HG03039 (cell line): ENCODE measurements around the gene GRIN2D.

Source experiments
- ATAC-seq: cut with Tn5 transposase; IDR thresholded peaks from one replicate; pipeline ENCODE4 v1.9.1; 2021; ENCODE audit warnings: mild to moderate bottlenecking, moderate library complexity; ENCODE audit not compliant: unreplicated experiment

Gene GRIN2D

GRCh38 chr19:48393559-48394330 lies at the start of gene GRIN2D:
Gene GRIN2D (plus strand): TSS chr19:48393668. CDS start chr19:48398393, 4,725 bp downstream.
- ATAC-seq, result no peak

GRCh38 chr19:48344892-48345291 lies 48.6 kb upstream of the GRIN2D start:
- no peak for ATAC-seq

DNA sequence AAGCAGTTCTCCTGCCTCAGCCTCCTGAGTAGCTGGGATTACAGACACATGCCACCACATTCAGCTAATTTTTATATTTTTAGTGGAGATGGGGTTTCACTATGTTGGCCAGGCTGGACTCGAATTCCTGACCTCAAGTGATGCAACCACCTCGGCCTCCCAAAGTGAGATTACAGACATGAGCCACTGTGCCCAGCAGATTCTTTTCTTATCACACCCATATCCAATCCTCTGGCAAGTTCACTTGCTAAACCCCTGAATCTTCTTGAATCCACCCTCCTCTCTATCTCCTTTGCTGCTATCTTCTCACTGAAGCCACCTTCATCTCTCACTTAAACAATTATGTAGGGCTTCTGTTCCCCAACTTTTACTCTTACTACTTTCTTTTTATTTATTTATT lies 47.3 kb upstream of the GRIN2D start:
- ATAC-seq, result no peak

DNA sequence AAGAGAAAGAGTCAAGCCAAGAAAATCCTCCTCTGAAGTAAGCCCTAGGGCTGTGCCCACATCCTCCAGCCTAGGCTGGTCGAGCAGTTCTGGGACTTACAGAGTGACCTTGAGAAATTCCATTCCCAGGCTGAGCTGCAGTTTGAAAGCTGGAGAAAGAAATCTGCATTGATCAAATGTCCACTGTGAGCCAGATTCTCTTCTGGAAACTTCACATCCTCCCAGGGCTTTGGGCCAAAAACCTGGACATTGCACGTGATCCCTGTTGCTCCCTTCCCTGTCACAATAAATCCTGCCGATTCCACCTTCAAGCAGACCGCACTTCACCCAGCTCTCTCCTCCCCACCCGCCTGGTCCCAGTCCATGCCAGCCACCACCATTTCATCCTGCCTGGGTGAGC lies 45.4 kb upstream of the GRIN2D start:
- no peak for ATAC-seq

DNA sequence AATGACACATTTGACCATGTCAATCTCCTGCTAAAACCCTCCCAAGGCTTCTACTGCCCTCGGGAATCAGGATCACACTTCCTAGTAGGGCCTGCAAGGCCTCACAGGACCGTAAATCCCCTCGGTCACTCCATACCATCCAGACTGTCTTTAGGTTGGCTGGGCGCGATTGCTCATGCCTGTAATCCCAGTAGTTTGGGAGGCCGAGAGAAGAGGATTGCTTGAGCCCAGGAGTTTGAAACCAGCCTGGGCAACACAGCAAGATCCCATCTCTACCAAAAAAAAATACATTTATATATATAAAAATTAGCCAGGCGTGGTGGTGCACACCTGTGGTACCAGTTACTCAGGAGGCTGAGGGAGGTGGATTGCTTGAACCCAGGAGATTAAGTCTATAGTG lies 44.7 kb upstream of the GRIN2D start:
- no peak for ATAC-seq

DNA sequence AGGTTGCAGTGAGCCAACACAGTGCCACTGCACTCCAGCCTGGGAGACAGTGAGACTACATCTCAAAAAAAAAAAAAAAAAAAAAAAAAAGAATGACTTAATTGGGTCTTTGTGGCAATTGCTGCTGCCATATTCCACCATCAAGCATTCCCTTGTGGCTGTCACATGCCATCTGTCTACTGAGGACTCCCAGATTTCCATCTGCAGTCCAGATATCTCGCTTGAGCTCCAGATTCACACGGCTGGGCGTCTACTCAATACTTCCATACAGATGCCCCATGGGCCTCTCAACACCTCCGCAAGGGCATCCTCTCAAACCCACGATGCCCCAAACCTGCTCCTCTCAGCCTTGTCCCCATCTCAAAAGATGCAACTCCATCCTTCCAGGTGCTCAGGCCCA lies 42.6 kb upstream of the GRIN2D start:
- no peak for ATAC-seq

- no peak for ATAC-seq
Measured at GRCh38 chr19:48351341-48351752, 42.1 kb upstream of the GRIN2D start.

- no peak for ATAC-seq
Measured at GRCh38 chr19:48353677-48354076, 39.8 kb upstream of the GRIN2D start.

GRCh38 chr19:48354332-48354992 lies 39.0 kb upstream of the GRIN2D start:
- no peak for ATAC-seq

DNA sequence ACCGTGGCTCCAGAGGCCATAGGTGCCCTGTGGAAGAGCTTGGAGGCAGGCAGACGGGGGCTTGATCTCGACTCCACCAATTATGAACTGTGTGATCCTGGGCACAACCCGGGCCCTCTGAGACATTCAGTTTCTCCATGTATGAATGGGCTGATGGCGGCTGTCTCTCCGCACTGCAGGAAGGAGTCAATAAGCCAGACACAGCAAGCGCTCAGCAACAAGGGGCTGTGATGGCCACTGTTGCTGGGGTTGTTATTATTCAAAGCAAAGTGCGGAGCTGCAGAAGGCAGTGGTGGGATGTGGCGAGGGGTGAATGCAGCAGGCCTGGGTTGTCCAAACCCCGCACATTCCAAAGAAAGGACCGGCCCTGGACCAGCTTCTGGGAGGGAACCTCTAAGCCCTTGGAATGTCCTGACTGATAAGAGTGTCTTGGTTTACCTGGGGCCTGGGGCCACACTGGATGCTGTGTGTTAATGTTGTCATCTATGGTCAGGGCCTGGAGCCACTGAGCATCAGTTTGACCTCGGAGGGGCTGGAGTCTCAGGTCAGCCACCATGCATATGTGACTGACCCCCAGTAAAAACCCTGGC lies 38.0 kb upstream of the GRIN2D start:
- ATAC-seq, result no peak

DNA sequence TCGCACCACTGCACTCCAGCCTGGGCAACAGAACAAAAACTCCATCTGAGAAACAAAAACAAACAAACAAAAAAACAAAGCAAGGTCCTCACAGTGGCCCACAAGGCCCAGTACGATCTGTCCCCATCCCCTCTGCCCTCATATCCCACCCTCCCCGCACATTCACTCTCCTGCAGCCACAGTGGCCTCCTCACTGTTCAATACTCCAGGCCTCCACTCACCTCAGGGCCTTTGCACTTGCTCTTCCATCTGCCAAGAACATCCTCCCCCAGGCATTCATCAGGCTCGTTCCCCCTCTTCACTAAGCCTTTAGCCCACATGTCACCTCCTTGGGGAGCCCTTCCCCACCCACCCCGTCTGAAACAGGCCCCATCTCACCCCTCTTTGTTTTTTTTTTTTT lies 34.3 kb upstream of the GRIN2D start:
- no peak for ATAC-seq

DNA sequence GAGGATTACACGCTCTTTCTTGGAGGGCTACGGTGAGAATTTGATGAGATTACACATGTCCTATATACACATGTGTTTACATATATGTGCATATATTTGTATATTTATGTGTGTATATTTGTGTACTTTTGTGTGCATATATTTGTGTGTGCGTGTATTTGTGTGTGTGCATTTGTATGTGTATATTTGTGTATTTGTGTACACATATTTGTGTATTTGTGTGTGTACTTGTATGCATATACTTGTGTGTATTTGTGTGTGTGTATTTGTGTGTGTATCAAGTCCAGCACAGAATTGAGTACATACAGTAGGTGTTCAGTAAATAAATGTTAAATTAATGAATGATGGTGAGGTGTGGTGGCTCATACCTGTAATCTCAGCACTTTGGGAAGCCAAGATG lies 31.6 kb upstream of the GRIN2D start:
- no peak for ATAC-seq

DNA sequence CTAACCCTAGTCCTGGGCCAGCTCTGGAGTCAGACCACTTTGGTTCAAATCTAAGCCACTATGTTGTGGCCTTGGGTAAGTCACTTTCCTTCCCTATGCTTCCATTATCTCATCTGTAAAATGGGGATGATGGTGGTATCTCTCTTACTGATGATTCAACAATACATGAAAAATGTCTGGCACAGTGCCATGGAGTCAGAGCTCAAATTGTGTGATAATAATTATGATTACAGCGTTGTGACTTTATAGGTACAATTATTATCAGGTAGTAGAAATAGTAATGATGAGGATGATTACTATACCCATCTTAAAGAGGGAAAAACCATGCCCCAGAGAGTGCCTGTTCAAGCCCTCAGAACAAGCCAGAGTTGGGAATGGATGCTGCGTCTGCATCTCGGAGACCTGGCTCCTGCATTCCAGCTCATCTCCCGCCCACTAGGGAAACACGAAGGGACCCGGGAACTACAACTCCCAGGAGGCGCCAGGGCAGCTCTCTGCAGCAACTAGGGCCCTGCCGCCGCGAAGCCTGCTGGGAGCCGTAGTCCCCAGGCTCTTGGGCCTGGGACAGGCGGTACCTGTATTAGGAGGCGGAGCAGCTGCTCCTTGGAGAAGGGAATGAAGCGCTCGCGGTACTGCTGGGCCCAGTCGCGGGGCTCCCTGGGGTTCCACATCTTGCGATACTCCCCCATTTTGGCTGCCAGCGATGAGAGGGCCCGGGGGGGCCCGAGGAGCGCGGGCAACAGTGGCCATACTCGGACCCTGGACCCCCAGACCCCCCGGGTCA lies 30.6 kb upstream of the GRIN2D start:
- ATAC-seq, result peak; percentile 41

DNA sequence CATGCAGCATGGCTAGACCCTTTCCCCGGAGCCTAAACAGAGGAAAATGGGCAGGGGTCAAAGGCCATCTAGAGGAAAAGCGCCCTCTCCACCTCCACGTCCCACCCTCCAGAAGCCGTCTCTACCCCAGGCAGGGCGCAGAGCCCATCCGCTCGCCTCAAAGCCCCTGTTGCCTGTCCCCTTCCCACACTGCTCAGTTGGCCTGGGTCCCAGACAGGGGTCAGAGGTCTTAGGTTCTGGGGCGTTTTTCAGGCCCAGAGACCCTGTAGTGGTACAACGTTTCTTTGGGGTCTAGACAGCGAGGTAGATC lies 30.0 kb upstream of the GRIN2D start:
- peak; percentile 6 for ATAC-seq

- peak; percentile 64 for ATAC-seq
Measured at GRCh38 chr19:48363810-48364597, 29.5 kb upstream of the GRIN2D start, which contains the start of the genes SYNGR4 and TMEM143. Gene SYNGR4 (plus strand): TSS chr19:48364367. CDS start chr19:48365843, 1,476 bp downstream. Gene TMEM143 (minus strand): TSS chr19:48363940. CDS start chr19:48363920, 20 bp downstream.

DNA sequence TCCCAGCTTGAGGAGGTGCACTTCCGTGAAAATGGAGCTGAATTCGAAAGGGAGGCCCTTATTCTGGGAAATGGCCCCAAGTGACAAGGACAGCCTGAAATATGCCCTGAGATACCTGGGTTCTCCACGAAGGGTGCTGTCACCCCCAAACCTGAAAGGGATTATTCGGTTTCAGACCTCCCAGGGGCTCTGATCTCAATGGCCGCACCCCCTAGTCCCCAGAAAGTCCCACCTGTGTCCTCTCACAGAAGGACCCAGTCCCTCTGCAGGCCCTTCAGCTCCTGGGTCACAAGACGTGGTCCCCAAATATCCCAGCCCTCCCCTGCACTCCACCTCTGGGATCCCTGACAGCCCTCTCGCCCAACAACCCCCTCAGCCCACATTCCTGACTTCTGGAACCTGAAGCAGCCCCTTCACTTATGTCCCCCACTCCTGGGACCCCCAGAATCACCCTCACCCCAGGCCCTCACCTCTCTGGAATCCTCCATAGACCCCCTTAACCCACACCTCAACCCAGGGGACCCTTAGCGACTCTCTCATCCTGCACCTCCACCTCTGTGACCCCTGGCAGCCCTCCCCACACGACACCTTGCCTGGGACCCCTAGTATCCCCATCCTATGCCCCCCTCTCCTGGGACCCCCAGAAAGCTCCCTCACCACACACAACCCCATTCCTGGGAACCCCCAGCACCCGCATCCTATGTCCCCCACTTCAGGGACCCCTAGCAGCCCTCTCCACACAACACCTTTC lies 28.7 kb upstream of the GRIN2D start:
- no peak for ATAC-seq

GRCh38 chr19:48365602-48366001 lies 27.9 kb upstream of the GRIN2D start:
- ATAC-seq, result no peak

DNA sequence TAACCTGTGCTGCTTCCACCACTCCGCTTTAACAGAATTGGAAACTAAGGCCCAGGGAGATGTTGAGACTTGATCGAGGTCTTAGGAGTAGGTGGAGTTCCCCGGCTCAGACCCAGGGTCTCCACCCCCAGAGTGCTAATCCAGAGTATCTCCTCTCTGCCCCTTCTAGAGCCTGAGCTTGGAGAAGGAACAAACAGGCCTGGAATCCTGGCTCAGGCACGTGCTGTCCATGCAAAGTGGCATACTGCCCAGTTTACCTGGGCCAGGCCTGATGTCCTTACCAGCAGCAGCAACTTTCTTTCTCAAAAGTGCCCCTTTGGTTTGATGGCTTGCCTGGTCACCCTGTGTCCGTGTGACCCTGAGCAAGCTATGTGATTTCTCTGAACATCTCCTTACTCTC lies 25.6 kb upstream of the GRIN2D start:
- no peak for ATAC-seq

- no peak for ATAC-seq
Measured at GRCh38 chr19:48368936-48369335, 24.5 kb upstream of the GRIN2D start.

GRCh38 chr19:48370955-48371354 lies 22.5 kb upstream of the GRIN2D start:
- ATAC-seq, result no peak
